ENCODE data around the gene ABHD17A.

DNA sequence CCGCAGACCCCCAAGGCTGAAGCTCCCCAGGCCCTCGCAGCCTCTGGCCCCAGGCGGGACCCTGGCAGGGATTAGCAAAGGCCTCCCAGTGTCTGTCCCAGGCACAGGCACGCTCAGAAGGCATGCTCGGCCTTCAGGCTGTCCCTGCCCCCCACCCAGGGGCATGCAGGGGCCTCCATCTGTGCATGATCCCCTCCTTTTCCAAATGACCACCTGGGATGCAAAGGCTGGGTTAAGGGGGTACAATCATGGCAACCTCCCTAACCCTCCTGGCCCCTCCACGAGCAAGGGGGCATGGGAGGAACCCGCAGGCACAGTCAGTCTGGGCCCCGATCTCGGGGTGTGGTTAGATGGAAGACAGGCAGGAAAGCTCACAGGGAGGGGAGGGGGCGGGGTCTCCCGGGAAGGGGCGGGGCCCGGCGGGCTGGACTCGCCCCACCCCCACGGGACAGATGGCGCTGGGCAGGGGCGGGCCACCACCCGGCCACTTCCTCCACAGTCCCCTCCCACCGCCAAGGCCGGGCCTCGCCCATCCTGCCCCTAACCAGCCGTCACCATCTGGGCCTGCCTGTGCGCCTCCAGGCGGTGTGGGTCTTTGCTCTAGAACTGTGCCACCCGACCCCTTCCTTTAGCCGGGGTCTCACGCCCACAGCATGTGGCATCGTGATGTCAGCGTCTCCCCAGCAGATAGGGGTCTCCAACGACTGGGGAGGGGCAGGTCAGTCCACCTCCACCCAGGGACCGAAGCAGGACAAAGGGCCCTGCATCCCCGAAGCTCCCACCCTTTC lies 30.1 kb downstream of the ABHD17A start:
- TF ChIP-seq CREB1 (CRISPR knock-in tag; IDR thresholded peaks at IDR 0.05) (no peak), JUN (CRISPR knock-in tag; IDR thresholded peaks at IDR 0.05) (no peak), SMAD4 (CRISPR knock-in tag; IDR thresholded peaks at IDR 0.05) (no peak), ZNF423 (CRISPR knock-in tag; IDR thresholded peaks at IDR 0.05) (no peak)
- TF ChIP-seq, protein P1, sequence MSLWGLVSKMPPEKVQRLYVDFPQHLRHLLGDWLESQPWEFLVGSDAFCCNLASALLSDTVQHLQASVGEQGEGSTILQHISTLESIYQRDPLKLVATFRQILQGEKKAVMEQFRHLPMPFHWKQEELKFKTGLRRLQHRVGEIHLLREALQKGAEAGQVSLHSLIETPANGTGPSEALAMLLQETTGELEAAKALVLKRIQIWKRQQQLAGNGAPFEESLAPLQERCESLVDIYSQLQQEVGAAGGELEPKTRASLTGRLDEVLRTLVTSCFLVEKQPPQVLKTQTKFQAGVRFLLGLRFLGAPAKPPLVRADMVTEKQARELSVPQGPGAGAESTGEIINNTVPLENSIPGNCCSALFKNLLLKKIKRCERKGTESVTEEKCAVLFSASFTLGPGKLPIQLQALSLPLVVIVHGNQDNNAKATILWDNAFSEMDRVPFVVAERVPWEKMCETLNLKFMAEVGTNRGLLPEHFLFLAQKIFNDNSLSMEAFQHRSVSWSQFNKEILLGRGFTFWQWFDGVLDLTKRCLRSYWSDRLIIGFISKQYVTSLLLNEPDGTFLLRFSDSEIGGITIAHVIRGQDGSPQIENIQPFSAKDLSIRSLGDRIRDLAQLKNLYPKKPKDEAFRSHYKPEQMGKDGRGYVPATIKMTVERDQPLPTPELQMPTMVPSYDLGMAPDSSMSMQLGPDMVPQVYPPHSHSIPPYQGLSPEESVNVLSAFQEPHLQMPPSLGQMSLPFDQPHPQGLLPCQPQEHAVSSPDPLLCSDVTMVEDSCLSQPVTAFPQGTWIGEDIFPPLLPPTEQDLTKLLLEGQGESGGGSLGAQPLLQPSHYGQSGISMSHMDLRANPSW (CRISPR knock-in tag; conservative IDR thresholded peaks at IDR 0.05; ENCODE audit: low read depth), result no peak
- TF ChIP-seq, protein P2, sequence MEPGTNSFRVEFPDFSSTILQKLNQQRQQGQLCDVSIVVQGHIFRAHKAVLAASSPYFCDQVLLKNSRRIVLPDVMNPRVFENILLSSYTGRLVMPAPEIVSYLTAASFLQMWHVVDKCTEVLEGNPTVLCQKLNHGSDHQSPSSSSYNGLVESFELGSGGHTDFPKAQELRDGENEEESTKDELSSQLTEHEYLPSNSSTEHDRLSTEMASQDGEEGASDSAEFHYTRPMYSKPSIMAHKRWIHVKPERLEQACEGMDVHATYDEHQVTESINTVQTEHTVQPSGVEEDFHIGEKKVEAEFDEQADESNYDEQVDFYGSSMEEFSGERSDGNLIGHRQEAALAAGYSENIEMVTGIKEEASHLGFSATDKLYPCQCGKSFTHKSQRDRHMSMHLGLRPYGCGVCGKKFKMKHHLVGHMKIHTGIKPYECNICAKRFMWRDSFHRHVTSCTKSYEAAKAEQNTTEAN (CRISPR knock-in tag; IDR thresholded peaks at IDR 0.05), result no peak
- TF ChIP-seq, protein P3, sequence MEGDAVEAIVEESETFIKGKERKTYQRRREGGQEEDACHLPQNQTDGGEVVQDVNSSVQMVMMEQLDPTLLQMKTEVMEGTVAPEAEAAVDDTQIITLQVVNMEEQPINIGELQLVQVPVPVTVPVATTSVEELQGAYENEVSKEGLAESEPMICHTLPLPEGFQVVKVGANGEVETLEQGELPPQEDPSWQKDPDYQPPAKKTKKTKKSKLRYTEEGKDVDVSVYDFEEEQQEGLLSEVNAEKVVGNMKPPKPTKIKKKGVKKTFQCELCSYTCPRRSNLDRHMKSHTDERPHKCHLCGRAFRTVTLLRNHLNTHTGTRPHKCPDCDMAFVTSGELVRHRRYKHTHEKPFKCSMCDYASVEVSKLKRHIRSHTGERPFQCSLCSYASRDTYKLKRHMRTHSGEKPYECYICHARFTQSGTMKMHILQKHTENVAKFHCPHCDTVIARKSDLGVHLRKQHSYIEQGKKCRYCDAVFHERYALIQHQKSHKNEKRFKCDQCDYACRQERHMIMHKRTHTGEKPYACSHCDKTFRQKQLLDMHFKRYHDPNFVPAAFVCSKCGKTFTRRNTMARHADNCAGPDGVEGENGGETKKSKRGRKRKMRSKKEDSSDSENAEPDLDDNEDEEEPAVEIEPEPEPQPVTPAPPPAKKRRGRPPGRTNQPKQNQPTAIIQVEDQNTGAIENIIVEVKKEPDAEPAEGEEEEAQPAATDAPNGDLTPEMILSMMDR (IDR thresholded peaks at IDR 0.05), result no peak
